Large intestine (tissue), 3 donors: ENCODE data around the gene WNT7A. TPM values are rescaled to one million over a fixed set of nuclear protein-coding genes. Genes with fewer than 3 reads are reported as not detected.

ENCODE experiments used
- DNase-seq, 2 donors: peaks; one replicate each; pipeline versions ENCODE4 v3.0.0 to v3.0.0-alpha.2; 2013
- H3K27ac ChIP-seq: one replicate; pipeline ENCODE4 v1.5.1; 2013; ENCODE audit warnings: low read length
- H3K27me3 ChIP-seq: 2 replicates; pipeline ENCODE4 v1.6.1; 2013; ENCODE audit warnings: low read length; ENCODE audit not compliant: control insufficient read depth, insufficient read depth
- H3K36me3 ChIP-seq: 2 replicates; pipeline ENCODE4 v1.6.1; 2013; ENCODE audit warnings: low read length; ENCODE audit not compliant: control insufficient read depth, insufficient read depth
- H3K4me1 ChIP-seq: one replicate; pipeline ENCODE4 v1.6.1; 2013; ENCODE audit warnings: low read length; ENCODE audit not compliant: control insufficient read depth, insufficient read depth
- H3K4me3 ChIP-seq: one replicate; pipeline ENCODE4 v1.5.1; 2013; ENCODE audit warnings: low read length
- H3K9me3 ChIP-seq: one replicate; pipeline ENCODE4 v1.6.1; 2013; ENCODE audit warnings: mild to moderate bottlenecking, low read depth, low read length, moderate library complexity; ENCODE audit not compliant: control insufficient read depth
- WGBS: methylation state at CpG from one replicate; pipeline ENCODE4 v1.1.5; 2013; ENCODE audit warnings: low lambda C conversion rate; ENCODE audit not compliant: insufficient coverage; 5-methylcytosine and 5-hydroxymethylcytosine counted together
- polyA plus RNA-seq: library from polyadenylated mRNA; unstranded; fragments of 120-200 nt; gene quantifications from one replicate; pipeline ENCODE4 v1.2.1, GENCODE V29; 2013

The WNT7A gene
- polyA plus RNA-seq, 1 donor, result 0.01 TPM

DNA sequence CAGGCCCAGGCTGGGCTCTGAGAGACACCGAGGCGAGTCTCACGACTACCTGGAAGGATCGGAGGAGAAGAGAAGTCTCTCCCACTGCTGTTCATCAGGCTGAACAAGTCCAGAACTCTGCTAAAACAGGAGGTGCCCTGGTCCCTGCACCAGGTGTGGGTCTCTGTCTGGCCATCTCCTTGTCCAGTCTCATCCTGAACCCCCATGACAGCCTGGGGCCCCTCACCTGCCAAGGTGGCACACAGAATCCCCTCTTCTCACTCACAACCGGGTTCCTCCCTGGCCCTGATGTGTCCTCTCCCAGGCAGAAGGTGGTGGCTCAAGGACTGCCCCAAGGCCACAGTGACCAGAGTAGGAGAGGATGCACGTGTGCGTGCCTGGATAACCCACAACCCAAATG is 34.1 kb downstream of the WNT7A start:
- no peak for DNase-seq
- no peaks in the 10 kb centered on the region for H3K4me1 ChIP-seq
- H3K36me3 ChIP-seq, result no peaks in the 10 kb centered on the region
- peaks cover 15% of the 10 kb centered on the region for H3K27me3 ChIP-seq
- whole genome bisulfite sequencing, result no CpG with 5 or more reads among the region's 7 CpGs
- H3K27ac ChIP-seq, result no peak overlapping the region
- H3K9me3 ChIP-seq, result no peaks in the 10 kb centered on the region
- H3K4me3 ChIP-seq, result no peak overlapping the region

DNA sequence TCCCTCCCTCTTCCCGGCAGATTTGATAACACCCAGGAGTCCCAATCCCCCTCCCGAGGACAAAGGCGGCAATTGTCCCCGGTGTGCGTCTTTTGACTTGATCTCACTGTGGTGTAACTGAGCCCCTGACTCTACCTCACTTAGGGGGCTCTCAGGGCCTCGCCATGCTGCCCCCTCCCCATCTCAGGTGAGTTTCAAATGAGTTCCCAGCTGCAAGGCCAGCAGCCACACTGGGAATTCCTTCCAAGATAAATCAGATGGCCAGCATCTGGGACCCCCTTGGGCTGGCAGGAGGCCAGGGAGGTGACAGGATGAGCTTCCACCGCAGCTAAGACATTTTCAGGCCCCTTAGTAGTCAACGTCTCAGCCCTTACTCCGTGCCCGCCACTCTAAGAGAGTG is 35.0 kb downstream of the WNT7A start:
- no peaks in the 10 kb centered on the region for H3K9me3 ChIP-seq
- H3K4me3 ChIP-seq, result no peak overlapping the region
- peaks cover 14% of the 10 kb centered on the region for H3K27me3 ChIP-seq
- H3K36me3 ChIP-seq, result no peaks in the 10 kb centered on the region
- no peaks in the 10 kb centered on the region for H3K4me1 ChIP-seq
- DNase-seq, result no peak
- no CpG with 5 or more reads among the region's 10 CpGs for WGBS
- no peak overlapping the region for H3K27ac ChIP-seq

DNA sequence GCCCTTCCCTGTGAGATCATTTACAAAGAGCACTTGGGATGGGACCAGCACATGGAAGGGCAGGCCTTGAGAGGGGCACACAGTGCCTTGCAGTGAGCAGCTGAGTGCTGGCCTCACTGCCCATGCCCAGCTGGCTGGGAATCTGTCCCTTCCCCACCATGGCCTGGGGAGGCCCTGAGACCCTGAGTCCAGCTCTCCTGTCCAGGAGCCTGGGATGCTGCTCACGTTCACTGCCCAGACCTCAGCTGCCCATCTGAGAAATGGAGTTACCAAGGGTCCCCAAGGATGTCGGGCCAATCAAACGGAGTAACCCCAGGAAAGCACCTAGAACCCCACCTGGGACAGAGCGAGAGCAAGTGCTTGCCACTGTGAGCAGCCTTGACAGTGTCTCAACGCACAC is 35.6 kb downstream of the WNT7A start:
- no peak for DNase-seq
- WGBS, result no CpG with 5 or more reads among the region's 5 CpGs
- no peaks in the 10 kb centered on the region for H3K36me3 ChIP-seq

DNA sequence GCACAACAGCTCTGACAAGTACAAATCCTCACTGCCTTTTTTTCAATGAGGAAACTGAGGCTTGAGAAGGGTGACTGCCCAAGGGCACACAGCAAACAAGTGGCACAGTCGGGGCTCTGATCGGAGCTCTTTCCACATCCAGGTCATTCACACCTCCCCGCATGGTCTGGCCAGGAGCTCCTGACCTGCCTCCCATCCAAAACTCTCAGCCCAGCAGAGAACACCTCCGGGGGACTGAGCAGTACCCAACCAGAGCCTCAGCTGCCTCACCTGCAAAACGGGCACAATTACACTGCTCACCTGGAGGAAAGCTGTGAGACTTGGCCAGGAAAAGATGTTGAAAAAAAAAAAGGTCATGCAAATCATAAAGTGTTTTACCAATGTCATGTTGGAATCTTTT is 36.5 kb downstream of the WNT7A start:
- DNase-seq, result no peak
- no peaks in the 10 kb centered on the region for H3K9me3 ChIP-seq
- peaks cover 17% of the 10 kb centered on the region for H3K27me3 ChIP-seq
- H3K4me3 ChIP-seq, result no peak overlapping the region
- no peaks in the 10 kb centered on the region for H3K4me1 ChIP-seq
- 33% methylated on average over 1 of the region's 5 CpGs for WGBS
- no peak overlapping the region for H3K27ac ChIP-seq
- H3K36me3 ChIP-seq, result no peaks in the 10 kb centered on the region

More for the DNA sequence above, 35.6 kb downstream of the WNT7A start:
- H3K27ac ChIP-seq, result no peak overlapping the region
- peaks cover 17% of the 10 kb centered on the region for H3K27me3 ChIP-seq
- H3K4me3 ChIP-seq, result no peak overlapping the region
- H3K4me1 ChIP-seq, result no peaks in the 10 kb centered on the region
- H3K9me3 ChIP-seq, result no peaks in the 10 kb centered on the region

DNA sequence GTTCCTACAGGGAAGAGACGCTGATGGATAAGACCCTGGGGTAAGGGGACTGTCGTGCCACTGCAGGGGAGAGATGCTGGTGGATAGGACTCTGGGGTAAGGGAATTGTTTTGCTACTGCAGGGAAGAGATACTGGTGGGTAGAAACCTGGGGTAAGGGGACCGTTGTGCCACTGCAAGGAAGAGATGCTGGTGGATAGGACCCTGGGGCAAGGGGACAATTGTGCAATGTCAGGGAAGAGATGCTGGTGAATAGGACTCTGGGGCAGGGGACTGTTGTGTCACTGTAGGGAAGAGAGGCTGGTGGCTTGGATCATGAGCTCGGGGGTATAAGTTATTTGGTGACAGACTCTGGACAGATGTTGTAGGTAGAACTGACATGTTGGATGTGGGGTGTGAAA is 37.6 kb downstream of the WNT7A start:
- Histone ChIP-seq H3K4me3 (no peak overlapping the region), H3K27me3 (peaks cover 17% of the 10 kb centered on the region), H3K36me3 (no peaks in the 10 kb centered on the region), H3K9me3 (no peaks in the 10 kb centered on the region), H3K27ac (no peak overlapping the region), H3K4me1 (no peaks in the 10 kb centered on the region)
- DNase-seq, result no peak
- 90% methylated on average over 2 of the region's 4 CpGs for WGBS

DNA sequence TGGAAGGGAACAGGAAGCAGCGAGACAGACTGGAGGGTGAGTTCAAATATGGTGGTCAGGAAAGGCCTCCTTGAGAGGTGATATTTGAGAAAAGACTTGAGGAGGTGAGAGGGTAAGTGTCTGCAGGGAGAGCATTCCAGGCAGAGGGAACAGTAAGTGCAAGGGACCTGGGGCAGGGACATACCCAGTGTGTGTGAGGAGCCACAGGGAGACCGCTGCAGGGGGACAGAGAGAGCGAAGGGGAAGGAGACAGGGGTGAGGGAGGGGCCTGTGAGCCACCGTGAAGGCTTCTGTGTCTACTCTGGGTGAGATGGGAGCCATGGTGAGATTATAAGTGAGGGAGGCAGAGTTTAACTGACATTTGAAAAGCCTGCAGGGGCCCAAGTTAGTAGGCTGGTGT is 38.0 kb downstream of the WNT7A start:
- 100% methylated on average over 1 of the region's 4 CpGs for WGBS
- no peaks in the 10 kb centered on the region for H3K36me3 ChIP-seq
- DNase-seq, result no peak
- H3K4me1 ChIP-seq, result no peaks in the 10 kb centered on the region
- H3K9me3 ChIP-seq, result no peaks in the 10 kb centered on the region
- H3K27me3 ChIP-seq, result peaks cover 17% of the 10 kb centered on the region
- no peak overlapping the region for H3K27ac ChIP-seq
- no peak overlapping the region for H3K4me3 ChIP-seq

DNA sequence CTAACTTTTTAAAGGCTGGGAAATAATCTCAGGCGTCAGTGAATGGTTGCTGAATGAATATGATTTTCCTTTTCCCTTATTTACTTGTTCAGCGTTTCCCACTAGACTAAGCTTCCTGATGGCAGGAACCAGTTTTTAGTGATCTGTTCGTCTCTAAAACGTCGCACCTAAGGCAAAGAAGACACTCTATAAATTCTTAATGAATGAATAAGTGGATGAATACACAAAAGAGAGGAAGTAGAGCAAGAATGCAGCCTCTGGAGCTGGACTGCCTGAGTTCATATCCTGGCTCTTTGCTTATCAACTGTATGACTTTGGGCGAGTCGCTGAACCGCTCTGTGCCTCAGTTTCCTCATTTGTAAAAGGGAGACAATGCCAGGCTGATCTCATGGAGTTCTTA is 38.7 kb downstream of the WNT7A start:
- H3K4me3 ChIP-seq, result no peak overlapping the region
- no peaks in the 10 kb centered on the region for H3K9me3 ChIP-seq
- H3K27ac ChIP-seq, result no peak overlapping the region
- H3K27me3 ChIP-seq, result peaks cover 17% of the 10 kb centered on the region
- no peaks in the 10 kb centered on the region for H3K4me1 ChIP-seq
- no peaks in the 10 kb centered on the region for H3K36me3 ChIP-seq
- no peak for DNase-seq
- WGBS, result 17% methylated on average over 1 of the region's 8 CpGs

DNA sequence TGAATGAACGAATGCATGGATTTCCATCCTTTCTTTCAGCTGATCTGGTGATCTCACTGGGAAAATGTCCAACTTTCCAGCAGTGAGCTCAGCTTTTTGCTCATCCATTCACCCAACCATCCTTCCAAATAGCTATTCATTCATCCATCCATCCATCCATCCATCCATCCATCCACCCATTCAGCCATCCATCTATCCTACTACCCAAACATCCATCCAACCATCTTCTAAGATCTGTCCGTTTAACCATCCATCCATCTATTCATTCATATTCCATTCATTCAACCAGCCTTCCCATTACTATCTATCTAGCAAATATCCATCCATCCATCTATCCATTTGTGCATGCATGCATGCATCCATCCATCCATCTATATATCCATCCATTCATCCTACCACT is 39.4 kb downstream of the WNT7A start:
- H3K27ac ChIP-seq, result no peak overlapping the region
- no peaks in the 10 kb centered on the region for H3K9me3 ChIP-seq
- DNase-seq, result no peak
- H3K4me3 ChIP-seq, result no peak overlapping the region
- H3K27me3 ChIP-seq, result peaks cover 13% of the 10 kb centered on the region
- 100% methylated on average over 1 of the region's 2 CpGs for WGBS
- no peaks in the 10 kb centered on the region for H3K36me3 ChIP-seq
- no peaks in the 10 kb centered on the region for H3K4me1 ChIP-seq

DNA sequence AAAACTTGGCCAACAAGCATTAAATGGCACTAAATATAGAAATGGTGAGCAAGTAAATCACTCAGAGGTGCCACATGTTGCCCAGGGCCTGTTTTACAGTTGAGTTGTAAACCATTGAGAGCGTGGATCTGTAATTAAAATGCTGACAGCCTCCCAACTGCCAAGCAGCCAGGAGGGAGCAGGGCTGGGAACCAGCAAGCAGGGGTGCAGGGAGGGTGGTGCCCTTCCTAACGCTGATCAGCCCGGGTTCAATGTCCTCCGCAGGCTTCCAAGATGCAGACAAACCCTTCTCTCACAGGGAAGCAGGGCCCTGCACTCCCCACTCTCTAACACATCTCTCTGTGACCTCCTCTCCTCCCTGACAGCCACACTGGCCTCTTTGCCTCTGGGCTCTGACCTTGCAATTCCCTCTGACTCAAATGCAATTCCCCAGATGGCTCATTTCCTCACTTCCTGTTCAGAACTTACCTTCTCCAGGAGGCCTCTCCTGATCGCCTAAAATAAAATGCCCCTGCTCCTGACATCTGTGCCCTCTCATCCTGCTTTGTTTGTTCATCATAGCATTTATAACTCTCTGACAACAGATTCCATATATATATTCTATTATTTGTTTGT is 40.0 kb downstream of the WNT7A start:
- no peak for DNase-seq
- no peaks in the 10 kb centered on the region for H3K9me3 ChIP-seq
- no peaks in the 10 kb centered on the region for H3K4me1 ChIP-seq
- H3K4me3 ChIP-seq, result no peak overlapping the region
- H3K27me3 ChIP-seq, result peaks cover 13% of the 10 kb centered on the region
- H3K27ac ChIP-seq, result no peak overlapping the region
- no peaks in the 10 kb centered on the region for H3K36me3 ChIP-seq
- WGBS, result no CpG with 5 or more reads among the region's 5 CpGs

DNA sequence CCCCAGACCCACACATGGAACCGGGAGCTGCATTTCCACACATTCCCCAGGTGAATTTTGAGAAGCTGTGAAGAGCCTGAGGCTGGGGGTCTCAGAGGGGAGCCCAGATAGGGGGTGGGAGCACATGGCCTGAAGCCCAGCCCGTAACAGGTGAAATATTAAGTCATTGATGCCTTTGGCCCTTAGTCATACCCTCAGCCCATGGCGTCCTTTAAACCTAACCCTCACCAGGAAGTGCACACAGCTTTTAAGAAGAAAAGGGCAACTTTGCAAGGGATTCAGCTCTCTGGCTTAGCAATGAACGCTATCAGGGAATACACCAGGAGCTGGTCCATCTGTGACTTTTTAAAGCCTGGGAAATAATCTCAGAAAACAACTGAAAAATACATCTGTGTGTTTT is 40.6 kb downstream of the WNT7A start:
- H3K27ac ChIP-seq, result no peak overlapping the region
- no CpG with 5 or more reads among the region's 4 CpGs for WGBS
- H3K9me3 ChIP-seq, result no peaks in the 10 kb centered on the region
- no peaks in the 10 kb centered on the region for H3K4me1 ChIP-seq
- H3K27me3 ChIP-seq, result peaks cover 12% of the 10 kb centered on the region
- H3K36me3 ChIP-seq, result no peaks in the 10 kb centered on the region
- no peak for DNase-seq
- no peak overlapping the region for H3K4me3 ChIP-seq

DNA sequence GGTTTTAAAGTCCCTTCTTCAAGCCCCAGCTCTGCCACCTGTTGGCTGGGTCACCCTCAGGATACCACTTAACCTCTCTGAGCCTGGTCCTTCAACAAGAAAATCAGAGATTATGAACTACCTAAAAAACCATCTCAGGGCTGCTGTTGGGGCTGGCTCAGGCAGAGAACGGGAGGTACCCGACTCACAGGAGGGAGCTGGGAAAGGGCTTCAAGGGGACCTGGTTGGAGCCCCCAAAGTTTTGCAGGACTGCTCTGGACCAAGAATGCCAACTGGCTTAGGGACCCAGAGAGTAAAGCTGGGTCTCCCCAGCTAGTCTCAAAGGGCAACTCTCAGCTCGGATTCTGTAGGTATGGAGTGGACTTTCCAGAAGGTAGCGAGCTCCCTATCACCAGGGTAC is 41.5 kb downstream of the WNT7A start:
- Histone ChIP-seq H3K27ac (no peak overlapping the region), H3K4me1 (no peaks in the 10 kb centered on the region), H3K36me3 (no peaks in the 10 kb centered on the region), H3K4me3 (no peak overlapping the region), H3K27me3 (peaks cover 10% of the 10 kb centered on the region), H3K9me3 (no peaks in the 10 kb centered on the region)
- no peak for DNase-seq
- WGBS, result no CpG with 5 or more reads among the region's 4 CpGs
